HG03175 (cell line): ENCODE measurements around the gene HCN2.
"Not testable (repeated sequence)": the region's sequence is repeated elsewhere in the genome, so short reads cannot be mapped to it uniquely, and the experiment has no call there.

Source experiments
- ATAC-seq: cut with Tn5 transposase; IDR thresholded peaks from one replicate; pipeline ENCODE4 v1.9.1; 2021; ENCODE audit warnings: mild to moderate bottlenecking, moderate library complexity; ENCODE audit not compliant: unreplicated experiment

The HCN2 gene

DNA sequence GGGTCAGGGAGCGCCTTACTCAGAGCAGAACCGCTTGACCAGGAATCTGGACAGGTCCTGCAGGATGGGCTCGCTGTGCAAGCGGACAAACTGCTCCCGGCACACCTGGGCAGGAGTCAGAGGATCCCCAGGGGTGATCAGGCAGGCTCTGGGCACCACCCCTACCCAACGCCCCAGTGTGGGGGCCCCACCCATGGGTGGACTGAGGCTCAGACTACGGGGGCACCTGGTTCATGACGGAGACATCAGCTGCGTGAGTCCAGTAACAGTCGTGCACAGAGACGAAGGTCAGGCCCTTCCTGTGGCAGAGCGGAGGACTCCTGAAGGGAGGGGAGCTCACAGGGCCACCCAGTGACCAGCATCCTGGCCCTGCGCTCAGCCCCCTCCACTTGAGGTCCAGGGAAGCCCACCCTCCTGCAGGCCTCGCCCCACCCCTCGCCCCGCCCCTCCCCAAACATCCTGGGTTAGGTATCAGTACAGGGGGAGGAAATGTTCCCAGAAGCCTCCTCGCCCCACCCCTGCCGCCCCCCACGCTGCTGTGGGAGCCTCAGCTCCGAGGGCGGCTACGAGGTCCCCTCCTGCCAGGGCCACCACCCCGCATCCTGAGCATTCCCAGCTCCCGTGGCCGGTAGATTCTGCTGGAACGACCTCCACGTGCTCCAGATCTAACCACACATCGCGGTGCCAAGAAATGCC is 28.0 kb downstream of the HCN2 start:
- ATAC-seq = no peak

DNA sequence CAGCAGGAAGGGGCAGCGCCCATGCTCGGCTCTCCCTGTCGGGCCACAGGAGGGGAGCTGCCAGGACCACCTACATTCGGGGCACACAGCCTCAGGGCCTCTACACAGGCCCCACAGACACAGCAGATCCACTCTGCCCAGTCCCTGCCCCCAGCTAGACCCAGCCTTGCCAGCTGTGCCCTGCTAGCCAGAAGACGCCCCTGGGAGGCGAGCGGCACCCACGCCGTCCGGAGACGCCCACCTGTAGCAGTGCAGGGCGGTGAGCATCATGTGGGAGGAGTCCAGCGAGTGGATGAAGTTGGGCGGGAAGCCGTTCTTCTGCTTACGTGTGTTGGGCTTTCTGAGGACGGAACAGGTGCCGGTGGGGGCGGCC is 28.6 kb downstream of the HCN2 start:
- no peak for ATAC-seq

DNA sequence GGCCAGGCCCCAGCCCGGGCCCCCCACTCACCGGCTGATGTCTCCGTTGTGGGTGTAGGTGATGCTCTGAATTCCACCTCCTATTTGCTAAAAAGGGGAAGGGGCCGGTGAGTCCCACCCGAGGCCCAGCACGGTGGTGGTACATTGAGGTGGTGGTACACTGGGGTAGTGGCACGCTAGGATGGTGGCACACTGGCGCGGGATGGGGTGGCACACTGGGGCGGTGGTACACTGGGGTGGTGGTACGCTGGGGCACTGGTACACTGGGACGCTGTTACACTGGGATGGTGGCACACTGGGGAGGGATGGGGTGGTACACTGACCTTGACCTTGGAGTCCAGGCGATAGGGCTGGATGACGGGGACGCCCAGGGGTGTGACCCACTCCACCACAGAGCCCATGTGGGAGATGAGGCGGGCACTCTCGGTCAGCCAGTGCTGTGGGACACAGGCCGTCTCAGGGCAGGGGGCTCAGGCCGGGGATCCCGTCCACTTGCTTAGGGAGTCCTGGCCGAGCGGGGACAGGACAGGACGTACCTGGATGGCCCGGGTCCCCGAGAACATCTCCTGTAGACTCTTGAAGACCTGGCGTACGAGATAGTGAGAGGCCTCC is 29.1 kb downstream of the HCN2 start:
- ATAC-seq = no peak

DNA sequence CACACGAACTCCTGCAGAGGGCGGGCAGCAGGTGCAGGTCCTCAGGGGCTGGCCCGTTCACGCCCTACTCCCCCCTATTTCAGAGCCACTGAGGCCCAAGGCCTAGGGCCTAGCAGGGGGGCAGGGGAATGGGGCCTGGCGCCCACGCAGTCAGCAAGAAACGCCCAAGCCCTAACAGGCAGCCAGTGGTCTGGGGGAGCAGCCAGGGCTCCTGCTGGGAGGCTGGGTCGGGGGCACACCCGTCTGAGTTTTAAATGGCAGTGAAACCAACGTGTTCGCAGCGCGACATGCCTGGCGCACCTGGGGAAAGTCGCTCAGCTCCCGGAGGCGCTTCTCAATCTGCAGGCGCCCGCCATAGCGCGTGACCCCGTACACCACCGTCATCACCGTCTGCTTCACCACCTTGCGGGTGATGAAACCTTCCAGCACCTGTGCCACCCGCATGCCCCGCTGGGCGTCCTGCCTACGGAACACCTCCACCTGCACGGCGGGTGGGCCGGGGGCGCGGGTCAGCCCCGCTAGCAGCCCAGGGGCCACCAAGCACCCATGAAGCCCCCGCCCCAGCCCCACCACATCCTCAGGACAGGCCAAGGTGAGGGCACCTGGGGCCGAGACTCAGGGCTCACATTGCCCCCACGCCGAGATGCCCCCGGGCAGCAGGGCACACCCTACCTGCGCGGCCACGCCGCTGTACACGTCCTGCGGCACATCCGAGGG is 29.8 kb downstream of the HCN2 start:
- no peak for ATAC-seq

DNA sequence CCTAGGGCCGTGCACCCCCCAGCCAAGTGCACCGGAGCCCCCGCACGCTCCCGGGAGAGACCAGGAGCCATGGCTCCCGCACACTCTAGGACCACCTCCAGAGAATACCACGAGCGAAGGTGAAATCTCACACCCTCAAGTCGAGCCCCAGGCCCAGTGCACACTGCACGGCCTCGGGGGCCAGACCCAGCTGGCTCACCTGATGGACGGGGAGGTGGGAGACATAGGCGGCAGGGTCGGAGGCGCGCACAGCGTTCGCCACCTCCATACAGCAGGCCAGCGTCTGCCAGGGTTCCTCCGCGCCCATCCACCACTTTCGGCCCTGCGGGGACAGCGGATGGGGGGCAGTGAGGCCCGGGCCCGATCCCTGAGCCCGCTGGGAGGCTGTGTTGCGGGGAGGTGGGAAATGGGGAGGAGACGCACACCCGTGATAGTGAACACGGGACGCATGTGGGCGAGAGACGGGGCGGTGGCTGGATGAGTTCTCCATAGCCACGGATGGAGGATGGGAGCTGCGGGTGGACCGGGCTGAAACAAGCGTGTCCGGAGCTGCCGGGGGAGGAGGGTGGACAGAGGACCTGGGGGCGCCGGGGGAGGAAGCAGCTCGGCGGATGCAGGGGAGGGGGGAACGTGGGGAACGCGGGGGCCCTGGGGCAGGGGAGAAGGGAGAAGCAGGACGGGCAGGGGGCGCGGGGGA is 30.6 kb downstream of the HCN2 start:
- ATAC-seq = no peak

DNA sequence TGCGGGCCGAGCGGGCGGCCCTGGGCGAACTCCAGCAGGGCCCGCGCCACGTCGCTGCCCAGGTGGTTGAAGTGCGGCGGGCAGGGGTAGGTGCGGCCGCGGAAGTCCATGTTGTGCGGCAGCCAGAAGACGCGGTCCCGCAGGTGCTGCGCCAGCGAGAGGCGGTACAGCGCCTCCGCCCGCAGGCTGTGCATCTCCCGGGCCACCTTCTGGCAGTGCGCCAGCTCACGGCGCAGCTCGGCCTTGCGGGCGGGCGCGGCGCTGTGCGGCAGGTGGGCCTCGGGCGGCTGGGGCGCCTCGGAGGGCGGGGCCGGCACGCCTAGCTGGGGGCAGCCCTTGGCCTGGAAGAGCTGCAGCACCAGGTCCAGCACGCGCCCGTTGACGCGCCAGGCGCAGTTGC is 31.5 kb downstream of the HCN2 start:
- not testable (repeated sequence) for ATAC-seq

DNA sequence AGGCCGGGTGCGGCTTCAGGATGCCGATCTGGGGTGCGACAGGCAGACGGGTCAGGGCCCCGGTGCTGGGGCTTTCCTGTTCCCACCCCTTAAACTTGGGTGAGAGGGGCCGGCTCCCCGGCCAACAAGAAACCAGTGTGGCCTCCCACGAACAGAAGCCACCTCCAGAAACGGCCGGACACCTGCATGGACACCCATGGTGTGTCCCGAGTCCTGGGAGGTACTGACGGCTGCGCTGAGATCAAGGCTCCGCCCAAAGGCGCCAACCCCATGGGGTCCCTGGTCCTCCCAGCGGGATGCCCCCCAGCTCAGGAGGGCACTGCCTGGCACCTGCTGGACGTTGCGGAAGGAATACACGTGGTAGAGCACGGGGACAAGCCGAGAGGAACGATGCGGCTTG is 32.1 kb downstream of the HCN2 start:
- no peak for ATAC-seq

DNA sequence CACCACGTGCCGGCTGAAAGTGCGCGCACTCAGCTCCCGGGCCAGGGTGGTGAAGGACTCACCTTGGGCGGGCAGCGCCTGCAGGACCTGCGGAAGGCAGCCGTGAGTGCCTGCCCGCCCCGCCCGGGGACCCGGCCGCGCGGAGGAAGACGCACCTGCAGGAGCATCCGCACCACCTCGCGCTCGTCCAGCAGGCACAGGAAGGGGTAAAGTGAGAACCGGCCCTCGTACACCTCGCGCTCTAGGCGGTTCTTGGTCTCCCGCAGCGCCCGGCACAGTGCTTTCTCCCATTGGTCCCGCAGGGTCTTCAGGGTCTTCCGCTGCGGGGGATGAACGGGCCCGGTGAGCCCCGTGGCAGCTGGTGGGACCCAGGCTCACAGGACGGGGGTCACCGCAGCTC is 33.0 kb downstream of the HCN2 start:
- no peak for ATAC-seq

DNA sequence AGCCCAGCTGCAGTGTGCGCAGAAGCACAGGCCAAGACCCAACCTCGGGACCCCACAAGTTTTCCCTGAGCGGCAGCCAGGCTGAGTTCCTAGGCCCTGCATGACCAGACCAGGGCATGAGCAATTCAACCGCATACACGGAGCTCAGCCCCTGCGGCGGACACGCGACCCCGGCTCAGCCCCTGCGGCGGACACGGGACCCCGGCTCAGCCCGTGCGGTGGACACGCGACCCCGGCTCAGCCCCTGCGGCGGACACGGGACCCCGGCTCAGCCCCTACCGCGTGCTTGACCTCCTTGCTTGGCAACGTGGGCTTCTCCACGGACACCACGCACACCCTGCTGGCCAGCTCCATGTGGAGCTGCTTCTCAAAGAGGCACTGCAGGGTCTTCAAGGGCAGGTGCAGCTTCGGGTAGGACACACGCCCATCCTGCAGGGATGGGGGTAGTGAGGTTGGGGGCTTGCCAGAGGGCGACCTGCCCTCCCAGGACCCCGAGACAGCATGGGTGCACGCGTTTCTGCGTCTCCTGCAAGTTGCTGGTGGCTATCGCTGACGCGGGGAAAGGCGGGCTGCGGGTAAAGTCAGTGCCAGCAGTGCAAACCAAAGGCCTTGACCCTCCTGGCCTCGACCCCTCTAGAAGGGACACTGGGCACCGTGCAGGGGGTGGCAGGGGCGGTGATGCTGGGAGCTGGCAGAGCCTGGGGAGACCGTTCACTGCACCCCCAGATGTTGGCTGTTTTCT is 33.7 kb downstream of the HCN2 start:
- ATAC-seq = no peak

DNA sequence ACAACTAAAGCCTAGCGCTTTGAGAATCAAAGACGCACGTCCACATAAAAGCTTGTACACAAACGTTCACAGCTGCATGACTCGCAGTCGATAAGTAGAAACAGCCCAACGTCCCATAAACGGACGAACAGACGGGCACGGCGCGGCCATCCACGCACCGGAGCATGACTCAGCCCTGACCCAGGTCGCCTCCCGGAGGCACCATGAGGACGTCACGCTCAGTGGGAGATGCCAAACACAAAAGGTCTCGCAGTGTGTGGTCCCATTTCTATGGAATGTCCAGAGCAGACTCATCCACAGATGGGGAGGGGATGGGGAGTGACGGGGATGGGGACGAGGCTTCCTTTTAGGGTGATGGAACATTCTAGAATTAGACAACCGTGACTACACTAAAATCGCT is 34.3 kb downstream of the HCN2 start:
- no peak for ATAC-seq

DNA sequence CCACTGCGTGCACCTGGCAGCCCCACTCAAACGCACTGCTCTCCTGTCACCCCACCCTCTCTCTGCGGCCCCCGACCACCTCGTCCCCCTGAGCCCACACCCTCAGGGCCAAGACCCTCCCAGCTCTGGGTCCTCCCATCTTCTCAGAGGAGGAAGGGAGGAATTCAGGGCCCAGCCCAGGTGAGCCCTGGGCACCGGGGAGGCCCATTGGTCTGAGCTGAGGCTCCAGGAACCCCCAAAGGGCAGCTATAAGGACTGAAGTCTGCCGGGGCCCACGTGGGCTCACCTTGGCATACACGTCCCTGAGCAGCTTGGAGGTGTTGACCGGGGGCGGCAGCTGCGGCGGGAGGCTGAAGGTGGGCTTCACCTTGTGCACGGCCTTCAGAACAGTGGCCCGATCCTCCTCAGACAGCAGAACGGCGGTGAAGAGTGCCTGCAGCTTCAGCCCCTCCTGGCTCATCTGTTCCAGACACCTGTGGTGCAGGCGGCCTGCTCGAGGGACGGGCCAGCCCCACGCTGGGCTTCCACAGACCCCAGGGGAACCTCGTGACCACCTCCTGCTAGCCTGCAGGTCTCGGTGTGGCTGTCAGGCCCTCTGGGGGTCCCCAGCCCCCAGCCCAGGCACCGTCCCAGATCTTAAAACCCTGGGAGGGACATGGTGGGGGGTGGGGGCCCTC is 34.9 kb downstream of the HCN2 start:
- ATAC-seq = no peak

DNA sequence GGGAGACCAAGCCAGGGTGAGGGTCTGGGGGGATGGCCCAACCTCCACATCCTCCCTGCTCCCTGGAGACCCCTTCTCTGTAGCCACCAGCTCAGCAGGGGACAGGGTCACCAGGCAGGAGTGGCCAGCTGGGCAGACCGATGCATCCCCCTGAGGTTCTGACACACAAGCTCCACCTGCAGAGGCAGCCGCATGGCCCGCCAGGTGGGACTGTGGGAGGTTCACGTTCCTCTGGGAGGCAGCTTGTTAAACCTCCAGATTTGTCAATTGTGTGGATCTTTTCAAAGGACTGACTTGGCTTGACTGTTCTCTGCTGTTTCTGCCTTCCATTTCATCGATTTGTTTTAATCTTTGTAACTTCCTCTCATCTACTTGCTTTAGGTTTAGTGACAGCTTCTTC is 35.6 kb downstream of the HCN2 start:
- no peak for ATAC-seq

DNA sequence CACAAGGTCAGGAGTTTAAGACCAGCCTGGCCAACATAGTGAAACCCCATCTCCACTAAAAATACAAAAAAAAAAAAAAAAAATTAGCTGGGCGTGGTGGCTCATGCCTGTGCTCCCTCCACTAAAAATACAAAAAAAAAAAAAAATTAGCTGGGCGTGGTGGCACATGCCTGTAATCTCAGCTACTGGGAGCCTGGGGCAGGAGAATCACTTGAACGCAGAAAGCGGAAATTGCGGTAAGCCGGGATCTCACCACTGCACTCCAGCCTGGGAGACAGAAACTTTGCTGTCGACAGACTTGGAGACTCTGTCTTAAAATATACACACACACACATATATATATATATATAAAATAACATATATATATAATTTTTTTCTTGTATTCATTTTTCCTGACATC is 36.9 kb downstream of the HCN2 start:
- ATAC-seq = not testable (repeated sequence)

DNA sequence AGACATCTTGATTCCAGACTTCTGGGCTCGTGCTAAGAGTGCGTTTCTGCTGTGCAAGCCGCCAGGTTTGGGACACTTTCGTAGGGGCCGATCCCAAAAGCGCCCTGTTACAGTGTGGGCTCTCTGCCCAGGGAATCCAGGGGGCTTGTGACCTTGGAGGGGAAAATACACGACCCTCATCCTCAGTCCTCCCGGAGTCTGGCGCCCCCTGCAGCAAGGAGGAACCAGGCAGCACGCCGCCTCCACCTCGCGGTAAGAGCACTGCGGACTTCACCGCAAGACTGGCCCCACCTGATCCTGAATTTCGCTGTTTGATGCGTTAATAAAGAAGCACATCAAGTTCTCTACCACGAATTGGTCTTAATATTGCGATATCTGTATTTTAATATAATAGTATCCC is 38.5 kb downstream of the HCN2 start:
- no peak for ATAC-seq

DNA sequence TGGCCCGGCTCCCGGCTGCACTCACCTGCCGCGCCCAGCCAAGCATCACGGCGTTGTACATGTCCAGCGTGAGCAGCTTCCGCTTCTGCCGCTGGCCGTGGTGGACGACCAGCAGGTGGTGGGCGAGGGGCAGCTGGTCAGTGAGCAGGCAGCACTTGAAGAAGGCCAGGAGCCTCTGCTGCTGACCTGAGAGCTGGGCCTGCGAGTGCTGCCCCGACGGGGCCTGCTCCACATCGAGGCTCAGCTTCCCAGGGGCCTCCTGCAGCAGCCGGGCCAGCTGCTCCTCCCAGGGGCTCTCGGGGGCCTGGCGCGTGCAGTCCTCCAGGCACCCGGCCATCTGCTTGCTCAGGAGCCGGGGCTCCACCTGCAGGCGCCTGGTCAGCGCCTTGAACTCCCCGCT is 39.8 kb downstream of the HCN2 start:
- not testable (repeated sequence) for ATAC-seq

DNA sequence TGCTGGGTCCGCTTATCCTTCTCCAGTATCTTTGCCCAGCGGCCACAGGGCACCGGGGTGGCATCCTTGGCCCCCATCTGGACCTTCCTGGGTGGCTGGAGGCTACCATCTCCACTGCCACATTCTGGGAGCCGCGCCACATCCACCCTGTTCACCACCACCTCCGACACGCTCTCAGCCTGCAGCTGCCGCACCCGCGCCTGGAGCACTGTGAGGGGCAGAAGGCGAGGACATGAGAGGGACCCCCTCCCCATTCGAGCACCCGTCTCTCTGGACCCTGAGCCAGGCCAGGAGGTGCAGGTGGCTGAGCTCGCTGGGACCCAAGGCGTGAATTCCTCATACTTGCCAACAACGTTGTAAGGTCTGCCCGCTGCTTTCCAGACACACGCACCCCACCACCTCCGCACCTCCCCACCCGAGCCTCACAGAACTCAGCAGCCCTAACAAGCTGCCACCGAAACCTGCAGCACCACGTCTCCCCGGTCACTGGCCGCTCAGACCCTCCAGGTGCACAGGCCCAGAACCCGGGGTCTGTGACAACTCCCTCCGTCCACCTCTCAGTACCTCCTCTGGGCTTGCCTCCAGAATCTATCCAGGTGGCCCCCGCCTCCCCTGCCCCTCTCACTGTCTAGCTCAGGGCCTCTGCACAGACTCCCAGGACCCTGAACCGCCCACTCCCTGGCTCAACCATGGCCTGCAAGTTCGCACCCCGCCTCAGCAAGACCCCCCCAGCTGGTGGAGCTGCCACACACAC is 40.5 kb downstream of the HCN2 start:
- ATAC-seq = no peak

DNA sequence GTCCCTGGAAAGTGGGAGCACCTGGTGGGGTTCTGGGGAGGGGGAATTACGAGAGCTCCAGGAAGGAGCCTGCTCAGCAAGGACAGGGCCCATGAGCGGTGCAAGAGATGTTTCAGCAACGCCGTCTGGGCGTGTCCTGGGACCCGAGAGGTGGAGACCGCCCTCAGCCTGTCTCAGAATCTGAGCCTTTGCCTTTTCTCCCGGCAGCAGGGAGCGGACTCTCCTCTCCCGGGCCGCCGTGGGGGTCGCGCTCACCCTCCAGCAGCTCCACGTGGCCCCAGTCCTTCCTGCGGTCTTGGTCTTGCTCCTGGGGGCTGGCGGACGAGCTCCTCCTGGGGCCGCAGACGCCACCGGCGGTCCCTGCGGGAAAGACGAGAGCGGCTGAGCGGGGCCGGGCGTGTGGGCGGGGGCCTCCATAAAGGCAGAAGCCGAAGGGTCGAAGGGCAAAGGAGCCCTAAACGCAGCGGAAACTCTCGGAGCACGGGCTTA is 42.9 kb downstream of the HCN2 start:
- ATAC-seq = peak; percentile 5

DNA sequence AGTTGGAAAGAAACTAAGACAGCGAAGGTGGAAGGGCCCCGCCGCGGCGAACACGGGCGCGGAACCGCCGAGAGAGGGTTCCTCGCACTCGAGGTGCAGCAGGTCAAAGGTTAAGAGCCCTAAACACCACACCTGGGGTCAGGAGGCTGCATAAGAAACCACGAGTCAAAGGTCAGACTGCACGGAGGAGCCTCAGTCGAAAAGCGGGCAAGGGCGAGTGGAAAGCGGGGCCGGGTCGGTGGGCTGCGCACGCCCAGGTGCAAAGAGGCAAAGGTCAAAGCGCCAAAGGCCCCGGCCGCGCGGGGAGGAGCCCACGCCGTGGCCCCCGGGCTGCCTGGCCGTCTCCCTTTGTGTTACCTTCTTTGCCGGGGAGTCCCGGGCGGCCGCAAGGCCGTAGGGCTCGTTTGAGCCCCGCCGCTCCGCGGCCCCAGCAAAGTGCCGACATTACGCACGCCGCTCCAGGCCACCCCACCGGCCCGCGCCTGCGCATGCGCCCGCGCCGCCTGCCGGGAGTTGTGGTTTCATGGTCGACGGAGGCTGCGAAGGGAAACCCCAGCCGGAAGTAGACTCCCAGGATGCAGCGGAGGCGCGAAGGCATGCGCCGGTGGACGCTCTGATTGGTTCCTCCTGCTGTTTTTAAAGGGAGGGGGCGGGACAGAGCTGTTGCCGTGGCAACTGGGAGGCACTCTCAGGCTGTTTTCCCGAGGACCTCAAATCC is 43.5 kb downstream of the HCN2 start, which contains the start of gene POLRMT:
TSS of gene POLRMT (minus strand) at position 470 of the 718 bp plus-strand sequence. CDS start at position 445, 25 bp downstream.
- ATAC-seq = peak; percentile 82
